Peyer's patch (tissue), 4 donors: ENCODE data around the gene C20orf141.

Source experiments
- POLR2A ChIP-seq, 2 donors: fragments of 450-650 bp; IDR thresholded peaks; one replicate each; pipeline ENCODE4 v1.5.1; 2017; ENCODE audit warnings: antibody characterized with exemption in 2 of 2, mild to moderate bottlenecking in 2 of 2, moderate library complexity in 2 of 2
- TF ChIP-seq, protein P1 (sequence below), 6 experiments: fragments of 450-650 bp in 4 of 6; fragments of 200-600 bp in 2 of 6; sonication (generic) in 1 of 6; IDR thresholded peaks; one replicate each; pipeline ENCODE4 v1.5.1; 2017 to 2019; ENCODE audit warnings: antibody characterized with exemption in 6 of 6, mild to moderate bottlenecking in 3 of 6, moderate library complexity in 1 of 6

GRCh38 chr20:2840967-2841531 is 26.3 kb downstream of the C20orf141 start:
- TF ChIP-seq, protein P1, sequence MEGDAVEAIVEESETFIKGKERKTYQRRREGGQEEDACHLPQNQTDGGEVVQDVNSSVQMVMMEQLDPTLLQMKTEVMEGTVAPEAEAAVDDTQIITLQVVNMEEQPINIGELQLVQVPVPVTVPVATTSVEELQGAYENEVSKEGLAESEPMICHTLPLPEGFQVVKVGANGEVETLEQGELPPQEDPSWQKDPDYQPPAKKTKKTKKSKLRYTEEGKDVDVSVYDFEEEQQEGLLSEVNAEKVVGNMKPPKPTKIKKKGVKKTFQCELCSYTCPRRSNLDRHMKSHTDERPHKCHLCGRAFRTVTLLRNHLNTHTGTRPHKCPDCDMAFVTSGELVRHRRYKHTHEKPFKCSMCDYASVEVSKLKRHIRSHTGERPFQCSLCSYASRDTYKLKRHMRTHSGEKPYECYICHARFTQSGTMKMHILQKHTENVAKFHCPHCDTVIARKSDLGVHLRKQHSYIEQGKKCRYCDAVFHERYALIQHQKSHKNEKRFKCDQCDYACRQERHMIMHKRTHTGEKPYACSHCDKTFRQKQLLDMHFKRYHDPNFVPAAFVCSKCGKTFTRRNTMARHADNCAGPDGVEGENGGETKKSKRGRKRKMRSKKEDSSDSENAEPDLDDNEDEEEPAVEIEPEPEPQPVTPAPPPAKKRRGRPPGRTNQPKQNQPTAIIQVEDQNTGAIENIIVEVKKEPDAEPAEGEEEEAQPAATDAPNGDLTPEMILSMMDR (IDR thresholded peaks at IDR 0.05): no peak
- TF ChIP-seq POLR2A (IDR thresholded peaks at IDR 0.05): no peak
